Lung (tissue), 12 donors: ENCODE measurements around the gene ARHGAP32. TPM values are rescaled to one million over a fixed set of nuclear protein-coding genes. Genes with fewer than 3 reads are reported as not detected.

Experiments used
- ATAC-seq: fragments of 200-7000 bp; cut with Tn5 transposase; one replicate; pipeline ENCODE4 v1.9.1; 2020; ENCODE audit warnings: moderate number of reproducible peaks; ENCODE audit not compliant: insufficient read depth, low FRiP score
- DNase-seq, 3 donors: peaks; one replicate each; pipeline ENCODE4 v3.0.0-alpha.2; 2013 to 2017
- H3K27ac ChIP-seq, 2 donors: one replicate each; pipeline ENCODE4 v1.5.1; 2013; ENCODE audit warnings: mild to moderate bottlenecking in 2 of 2, moderate library complexity in 2 of 2, control low read depth in 1 of 2, inconsistent platforms in 1 of 2, low read depth in 1 of 2, low read length in 1 of 2
- H3K27me3 ChIP-seq, 3 donors: one replicate each; pipeline ENCODE4 v1.5.1; 2013; ENCODE audit warnings: low read length in 2 of 3; ENCODE audit not compliant: control insufficient read depth in 3 of 3, insufficient read depth in 3 of 3
- H3K36me3 ChIP-seq, 4 donors: one replicate each; pipeline ENCODE4 v1.5.1; 2013; ENCODE audit warnings: low read length in 4 of 4, mild to moderate bottlenecking in 1 of 4, moderate library complexity in 1 of 4; ENCODE audit not compliant: control insufficient read depth in 4 of 4, insufficient read depth in 4 of 4
- H3K4me1 ChIP-seq, 5 donors: one replicate each; pipeline ENCODE4 v1.5.1; 2013; ENCODE audit warnings: low read length in 5 of 5, mild to moderate bottlenecking in 2 of 5, moderate library complexity in 1 of 5; ENCODE audit not compliant: control insufficient read depth in 5 of 5, insufficient read depth in 5 of 5
- H3K4me3 ChIP-seq: one replicate; pipeline ENCODE4 v1.5.1; 2013; ENCODE audit warnings: mild to moderate bottlenecking, control low read depth, moderate library complexity
- H3K9ac ChIP-seq, 2 donors: one replicate each; pipeline ENCODE4 v1.5.1; 2013; ENCODE audit warnings: low read length in 2 of 2, control low read depth in 1 of 2; ENCODE audit not compliant: insufficient read depth in 1 of 2
- H3K9me3 ChIP-seq, 4 donors: one replicate each; pipeline ENCODE4 v1.5.1; 2013; ENCODE audit warnings: low read length in 3 of 4, mild to moderate bottlenecking in 1 of 4, moderate library complexity in 1 of 4; ENCODE audit not compliant: control insufficient read depth in 4 of 4, insufficient read depth in 3 of 4
- CTCF ChIP-seq: IDR thresholded peaks from 2 replicates; pipeline ENCODE4 v1.5.1; 2012; ENCODE audit warnings: mild to moderate bottlenecking; ENCODE audit errors: control extremely low read depth, extremely low read depth
- WGBS, 2 donors: extraction: QIAGEN DNeasy Blood & Tissue Kit; methylation state at CpG; one replicate each; pipeline ENCODE4 v1.1.7; 2013; 5-methylcytosine and 5-hydroxymethylcytosine counted together
- polyA plus RNA-seq, 2 donors: library from polyadenylated mRNA; stranded (reverse); fragments of 200-250 nt; gene quantifications; one replicate each; pipeline ENCODE4 v1.2.1, GENCODE V29; 2013
- total RNA-seq, 2 donors: library from RNA; depleted of rRNA in 1 of 2; stranded (reverse); fragments of >200 nt in 1 of 2; gene quantifications; one replicate each; pipeline ENCODE4 v1.2.1, GENCODE V29; 2014 to 2021
- donor health status: control.
- donor health status: control.
- donor health status: Bipolar disorder and iron deficiency.
- donor health status: healthy.
- donor health status: DM: yes; HTN: yes; CAD: no.

The ARHGAP32 gene
- total and polyA plus RNA-seq, 4 donors = 4.1 to 28.4 (median 17.0) TPM

GRCh38 chr11:129237456-129237855 is 45.3 kb upstream of the ARHGAP32 start:
- Histone ChIP-seq H3K27ac (no peak overlapping the region), H3K4me1 (peaks cover 0 to 6% (median 0%) of the 10 kb centered on the region in 5 donors), H3K36me3 (no peaks in the 10 kb centered on the region), H3K9ac (no peak overlapping the region), H3K9me3 (peaks cover 0 to 2% (median 0%) of the 10 kb centered on the region in 4 donors), H3K27me3 (no peaks in the 10 kb centered on the region), H3K4me3 (no peak overlapping the region)
- ATAC-seq (no peak), DNase-seq (no peak)
- 90 to 92% methylated on average over 4 of the region's 4 CpGs for WGBS, 2 donors
- TF ChIP-seq CTCF = no peak

GRCh38 chr11:129236850-129237249 is 44.7 kb upstream of the ARHGAP32 start:
- Histone ChIP-seq H3K27ac (no peak overlapping the region), H3K9ac (no peak overlapping the region), H3K36me3 (no peaks in the 10 kb centered on the region), H3K4me1 (peaks cover 0 to 6% (median 0%) of the 10 kb centered on the region in 5 donors), H3K9me3 (peaks cover 0 to 2% (median 0%) of the 10 kb centered on the region in 4 donors), H3K4me3 (no peak overlapping the region), H3K27me3 (no peaks in the 10 kb centered on the region)
- 94% methylated on average over 1 of the region's 1 CpG for WGBS, 2 donors
- ATAC-seq (no peak), DNase-seq (no peak)
- no peak for TF ChIP-seq CTCF

- no peak for ATAC-seq
Measured at GRCh38 chr11:129234978-129235377, 42.9 kb upstream of the ARHGAP32 start.

More at GRCh38 chr11:129234978-129235377, 42.9 kb upstream of the ARHGAP32 start:
- H3K27me3 ChIP-seq = no peaks in the 10 kb centered on the region
- WGBS, 2 donors = 88 to 93% methylated on average over 5 of the region's 5 CpGs
- H3K4me3 ChIP-seq = no peak overlapping the region
- no peak for DNase-seq
- no peak overlapping the region for H3K9ac ChIP-seq
- no peak overlapping the region for H3K27ac ChIP-seq
- H3K4me1 ChIP-seq = peaks cover 0 to 4% (median 0%) of the 10 kb centered on the region in 5 donors
- TF ChIP-seq CTCF = no peak
- H3K36me3 ChIP-seq = no peaks in the 10 kb centered on the region
- peaks cover 0 to 2% (median 0%) of the 10 kb centered on the region in 4 donors for H3K9me3 ChIP-seq
